ENCODE measurements around the gene MPC1.

The MPC1 gene

DNA sequence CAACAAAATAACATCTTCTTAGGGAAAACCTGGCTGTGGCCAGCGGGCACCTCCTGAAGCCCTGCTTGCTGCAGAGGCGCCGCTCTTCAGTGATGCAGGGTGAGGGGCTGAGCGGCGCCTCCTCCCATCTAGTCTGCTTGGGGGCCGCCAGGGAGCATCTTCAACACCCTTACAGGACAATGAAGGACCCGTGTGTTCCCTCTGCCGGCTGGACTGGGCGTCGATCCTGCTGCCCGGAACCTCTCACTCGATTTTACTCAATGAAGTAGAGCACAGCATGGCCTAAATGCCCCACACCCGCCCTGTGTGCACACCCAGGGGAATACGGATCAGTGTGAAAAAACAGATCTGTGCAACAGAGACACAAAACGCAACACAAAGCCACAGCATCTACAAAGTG is 28.5 kb upstream of the MPC1 start:
- CTCF ChIA-PET: interaction anchor here (1.2 kb wide), 1 partner anchor 30 kb away, joined by 3 read pairs; no protein-coding TSS in a partner anchor
- POLR2A ChIA-PET: no interaction called here
- no peak for TF ChIP-seq CTBP1 (IDR thresholded peaks at IDR 0.05; ENCODE audit: borderline replicate concordance)
- TF ChIP-seq SUZ12 (IDR thresholded peaks at IDR 0.05): no peak
- no peak for TF ChIP-seq ZNF384 (IDR thresholded peaks at IDR 0.05)
- TF ChIP-seq ELF4 (IDR thresholded peaks at IDR 0.05): no peak
- no peak for TF ChIP-seq FOXM1 (IDR thresholded peaks at IDR 0.05; ENCODE audit: borderline replicate concordance)
- TF ChIP-seq FOXA1 (IDR thresholded peaks at IDR 0.05): no peak
- TF ChIP-seq, protein P1, sequence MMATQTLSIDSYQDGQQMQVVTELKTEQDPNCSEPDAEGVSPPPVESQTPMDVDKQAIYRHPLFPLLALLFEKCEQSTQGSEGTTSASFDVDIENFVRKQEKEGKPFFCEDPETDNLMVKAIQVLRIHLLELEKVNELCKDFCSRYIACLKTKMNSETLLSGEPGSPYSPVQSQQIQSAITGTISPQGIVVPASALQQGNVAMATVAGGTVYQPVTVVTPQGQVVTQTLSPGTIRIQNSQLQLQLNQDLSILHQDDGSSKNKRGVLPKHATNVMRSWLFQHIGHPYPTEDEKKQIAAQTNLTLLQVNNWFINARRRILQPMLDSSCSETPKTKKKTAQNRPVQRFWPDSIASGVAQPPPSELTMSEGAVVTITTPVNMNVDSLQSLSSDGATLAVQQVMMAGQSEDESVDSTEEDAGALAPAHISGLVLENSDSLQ (IDR thresholded peaks at IDR 0.05): no peak
- no peak for TF ChIP-seq TARDBP (IDR thresholded peaks at IDR 0.05)
- TF ChIP-seq ARNT (IDR thresholded peaks at IDR 0.05): no peak
- no peak for TF ChIP-seq LEF1 (IDR thresholded peaks at IDR 0.05; ENCODE audit: borderline replicate concordance)
- TF ChIP-seq HDGF (IDR thresholded peaks at IDR 0.05; ENCODE audit: borderline replicate concordance): no peak
- no peak for TF ChIP-seq L3MBTL2 (conservative IDR thresholded peaks at IDR 0.05)
- no peak for TF ChIP-seq BHLHE40 (IDR thresholded peaks at IDR 0.05; ENCODE audit: borderline replicate concordance)
- TF ChIP-seq FOXK2 (IDR thresholded peaks at IDR 0.05): no peak
- TF ChIP-seq NFRKB (IDR thresholded peaks at IDR 0.05): no peak
- TF ChIP-seq SP1 (IDR thresholded peaks at IDR 0.05): no peak
- no peak for DNase-seq (ENCODE audit: extremely low spot score)

DNA sequence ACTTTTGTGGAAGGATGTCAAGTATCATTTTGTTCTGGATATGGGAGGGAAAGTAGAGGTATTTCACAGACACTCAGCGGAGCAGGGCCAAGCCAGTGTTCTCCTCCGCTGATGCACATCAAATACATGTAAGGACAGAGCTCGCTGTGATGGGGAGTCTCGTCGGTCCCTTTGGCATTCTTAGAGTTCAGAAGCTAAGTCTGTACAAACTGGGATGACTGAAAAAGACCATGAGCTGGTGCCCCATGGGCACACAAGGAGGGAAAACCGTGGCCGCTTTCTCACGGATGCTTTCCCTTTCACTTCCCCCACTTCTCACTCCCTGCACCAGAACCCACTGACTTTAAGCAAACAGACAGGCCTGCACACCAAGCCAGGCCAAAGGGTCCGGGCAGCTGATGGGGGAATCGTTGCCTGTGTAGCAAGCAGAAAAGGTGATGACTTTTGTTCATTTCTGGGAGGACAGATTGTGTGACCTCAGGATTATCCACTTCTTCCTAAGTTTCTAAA is 27.7 kb upstream of the MPC1 start:
- CTCF ChIA-PET: interaction anchor here (1.2 to 1.3 kb wide), 2 partner anchors 10 to 29 kb away, joined by 3 to 5 read pairs; no protein-coding TSS in a partner anchor
- no peak for DNase-seq (ENCODE audit: extremely low spot score)
- POLR2A ChIA-PET: no interaction called here
- TF ChIP-seq SUZ12 (IDR thresholded peaks at IDR 0.05): no peak
- no peak for TF ChIP-seq FOXM1 (IDR thresholded peaks at IDR 0.05; ENCODE audit: borderline replicate concordance)
- no peak for TF ChIP-seq ARNT (IDR thresholded peaks at IDR 0.05)
- TF ChIP-seq TARDBP (IDR thresholded peaks at IDR 0.05): no peak
- TF ChIP-seq BHLHE40 (IDR thresholded peaks at IDR 0.05; ENCODE audit: borderline replicate concordance): no peak
- no peak for TF ChIP-seq SP1 (IDR thresholded peaks at IDR 0.05)
- no peak for TF ChIP-seq L3MBTL2 (conservative IDR thresholded peaks at IDR 0.05)
- TF ChIP-seq NFRKB (IDR thresholded peaks at IDR 0.05): no peak
- no peak for TF ChIP-seq LEF1 (IDR thresholded peaks at IDR 0.05; ENCODE audit: borderline replicate concordance)
- no peak for TF ChIP-seq CTBP1 (IDR thresholded peaks at IDR 0.05; ENCODE audit: borderline replicate concordance)
- TF ChIP-seq, protein P1 (IDR thresholded peaks at IDR 0.05): no peak
- no peak for TF ChIP-seq FOXK2 (IDR thresholded peaks at IDR 0.05)
- no peak for TF ChIP-seq FOXA1 (IDR thresholded peaks at IDR 0.05)
- no peak for TF ChIP-seq ELF4 (IDR thresholded peaks at IDR 0.05)

DNA sequence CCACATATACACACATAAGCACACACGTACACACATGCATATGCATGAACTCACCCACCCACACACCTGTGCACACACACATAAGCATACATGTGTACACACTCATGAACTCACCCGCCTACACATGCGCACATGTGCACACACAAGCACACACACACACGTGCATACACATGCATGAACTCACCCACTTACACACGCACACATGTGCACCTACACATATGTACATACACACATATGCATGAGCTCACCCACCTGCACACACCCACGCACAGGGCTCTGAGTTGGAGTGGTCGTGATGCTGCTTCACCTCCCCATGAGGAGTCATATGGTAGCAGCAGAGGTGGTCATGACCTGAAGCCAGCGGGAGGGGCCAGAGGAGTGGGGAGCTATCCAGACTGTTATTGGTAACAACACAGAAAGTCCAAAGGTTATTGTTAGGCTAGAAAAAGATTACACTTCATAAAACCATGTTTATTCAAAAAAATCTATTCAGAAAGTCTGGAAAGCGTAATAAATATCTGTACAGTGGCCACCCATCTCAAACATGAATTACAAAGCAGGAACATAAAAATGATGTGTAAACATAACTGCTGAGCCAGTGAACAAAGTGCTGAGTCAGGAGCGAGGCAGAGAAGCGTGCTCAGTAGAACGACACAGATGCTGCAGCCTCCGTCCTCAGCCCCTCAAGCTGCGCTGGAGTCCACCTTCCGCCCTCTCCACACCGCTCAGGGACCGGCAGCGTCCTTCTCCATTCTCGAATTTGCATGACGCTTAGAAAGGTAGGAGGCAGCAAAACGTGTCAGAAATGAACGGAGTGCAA is 26.4 kb upstream of the MPC1 start:
- ChIA-PET POLR2A (no interaction called here), CTCF (no interaction called here)
- no peak for DNase-seq (ENCODE audit: extremely low spot score)
- peak; percentile 67 for TF ChIP-seq TARDBP (IDR thresholded peaks at IDR 0.05)
- no peak for TF ChIP-seq L3MBTL2 (conservative IDR thresholded peaks at IDR 0.05)

DNA sequence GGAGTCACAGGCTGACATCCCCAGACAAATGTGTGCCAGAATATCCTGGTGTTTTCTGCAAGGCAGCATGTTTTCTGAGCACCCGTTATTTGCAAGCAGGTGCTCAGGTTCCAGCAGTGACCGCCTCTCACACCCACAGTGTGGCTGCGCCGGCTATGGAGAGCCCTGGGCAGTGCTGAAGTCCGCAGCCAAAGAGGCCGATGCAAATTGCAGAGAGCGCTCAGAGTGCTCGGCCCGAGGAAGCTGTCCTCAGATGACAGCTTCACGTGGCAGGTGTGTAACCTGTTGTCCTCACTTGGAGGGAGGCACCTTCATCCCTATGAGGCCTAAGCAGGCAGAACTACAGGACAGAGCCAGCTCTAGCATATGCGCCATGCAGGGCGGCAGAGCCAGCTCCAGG is 23.5 kb upstream of the MPC1 start:
- CTCF ChIA-PET: interaction anchor here (2.1 kb wide), 1 partner anchor 130 kb away, joined by 5 read pairs; no protein-coding TSS in a partner anchor

DNA sequence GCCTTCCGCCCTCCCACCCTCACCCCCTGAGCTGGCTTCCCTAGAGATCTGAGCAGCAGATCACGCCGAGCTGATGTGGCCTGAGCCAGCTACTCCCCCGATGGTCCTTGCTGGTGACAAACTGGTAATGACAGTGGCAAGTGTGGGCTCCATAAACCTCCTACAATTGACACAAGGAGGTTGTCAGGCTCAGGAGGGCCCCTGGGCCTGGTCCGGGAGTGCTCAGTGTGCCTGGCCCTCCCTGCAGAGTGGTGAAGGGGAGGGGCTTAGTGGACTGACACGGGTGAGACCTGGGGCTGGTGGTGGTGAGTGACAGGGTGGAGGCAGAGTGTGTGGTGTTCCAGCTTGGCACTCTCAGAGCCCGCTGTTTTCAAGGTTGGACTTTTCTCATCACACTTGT is 22.6 kb upstream of the MPC1 start:
- ChIA-PET CTCF (interaction anchor here (0.5 to 2.1 kb wide), 2 partner anchors 130 to 211 kb away, joined by 3 to 5 read pairs; no protein-coding TSS in a partner anchor), POLR2A (no interaction called here)
- no peak for TF ChIP-seq L3MBTL2 (conservative IDR thresholded peaks at IDR 0.05)
- TF ChIP-seq FOXA1 (IDR thresholded peaks at IDR 0.05): no peak
- TF ChIP-seq HDGF (IDR thresholded peaks at IDR 0.05; ENCODE audit: borderline replicate concordance): no peak
- TF ChIP-seq, protein P1 (IDR thresholded peaks at IDR 0.05): no peak
- TF ChIP-seq FOXM1 (IDR thresholded peaks at IDR 0.05; ENCODE audit: borderline replicate concordance): no peak
- TF ChIP-seq CTBP1 (IDR thresholded peaks at IDR 0.05; ENCODE audit: borderline replicate concordance): no peak
- TF ChIP-seq SP1 (IDR thresholded peaks at IDR 0.05): no peak
- no peak for TF ChIP-seq BHLHE40 (IDR thresholded peaks at IDR 0.05; ENCODE audit: borderline replicate concordance)
- TF ChIP-seq ARNT (IDR thresholded peaks at IDR 0.05): no peak
- no peak for DNase-seq (ENCODE audit: extremely low spot score)

More for the DNA sequence above, 23.5 kb upstream of the MPC1 start:
- TF ChIP-seq SUZ12 (IDR thresholded peaks at IDR 0.05) (no peak), BHLHE40 (IDR thresholded peaks at IDR 0.05; ENCODE audit: borderline replicate concordance) (no peak), ELF4 (IDR thresholded peaks at IDR 0.05) (no peak), FOXK2 (IDR thresholded peaks at IDR 0.05) (no peak), SP1 (IDR thresholded peaks at IDR 0.05) (no peak), FOXM1 (IDR thresholded peaks at IDR 0.05; ENCODE audit: borderline replicate concordance) (no peak), LEF1 (IDR thresholded peaks at IDR 0.05; ENCODE audit: borderline replicate concordance) (no peak), ZNF384 (IDR thresholded peaks at IDR 0.05) (no peak), CTBP1 (IDR thresholded peaks at IDR 0.05; ENCODE audit: borderline replicate concordance) (no peak), NFRKB (IDR thresholded peaks at IDR 0.05) (no peak), ARNT (IDR thresholded peaks at IDR 0.05) (no peak), L3MBTL2 (conservative IDR thresholded peaks at IDR 0.05) (no peak), HDGF (IDR thresholded peaks at IDR 0.05; ENCODE audit: borderline replicate concordance) (no peak), FOXA1 (IDR thresholded peaks at IDR 0.05) (no peak), TARDBP (IDR thresholded peaks at IDR 0.05) (no peak)
- TF ChIP-seq, protein P1 (IDR thresholded peaks at IDR 0.05): no peak
- DNase-seq (ENCODE audit: extremely low spot score): no peak
- POLR2A ChIA-PET: no interaction called here
